ENCODE data around the gene RBM42.

GRCh38 chr19:35609851-35610353 is 18.9 kb upstream of the RBM42 start:
- peak; percentile 62; the same call in 1 of the 2 replicates for TF ChIP-seq POLR2A (IDR thresholded peaks at IDR 0.05; ENCODE audit: low read depth, low read length)
- no peak for TF ChIP-seq TAF1 (IDR thresholded peaks at IDR 0.05; ENCODE audit: low read depth, low read length)
- TF ChIP-seq SPI1 (IDR thresholded peaks at IDR 0.05; ENCODE audit: low read depth, low read length) = peak; percentile 75
- TF ChIP-seq POLR2AphosphoS5 (IDR thresholded peaks at IDR 0.05; ENCODE audit: low read depth, low read length) = peak; percentile 49; the same call in 1 of the 2 replicates
- TF ChIP-seq POU2F2 (IDR thresholded peaks at IDR 0.05; ENCODE audit: low read depth, low read length) = 0 out of 2 replicates have a peak, but pooled peaks have one; percentile 10
- TF ChIP-seq PAX5 (IDR thresholded peaks at IDR 0.05; ENCODE audit: insufficient read depth, low read length, severe bottlenecking) = no peak
